Activated B cell treated with CpG ODN at 0.5 μM for 24 hours (primary cell): ENCODE data around the gene ANKH. TPM values are rescaled to one million over a fixed set of nuclear protein-coding genes. Genes with fewer than 3 reads are reported as not detected.

Source experiments
- ATAC-seq: fragments of 200-7000 bp; cut with Tn5 transposase; one replicate; pipeline ENCODE4 v1.10.0; 2021; ENCODE audit warnings: low read depth, mild to moderate bottlenecking, moderate library complexity
- CTCF ChIA-PET: fragments of 350-600 bp; sonication (Branson Sonifier 250); formaldehyde crosslinking; loops from one replicate; lab custom pipeline; 2021; ENCODE audit warnings: antibody characterized with exemption; lab: Charles Lee
- POLR2A ChIA-PET: fragments of 350-600 bp; sonication (Branson Sonifier 250); formaldehyde crosslinking; loops from one replicate; lab custom pipeline; 2021; ENCODE audit warnings: antibody characterized with exemption; lab: Charles Lee
- DNase-seq: peaks from one replicate; pipeline ENCODE4 v3.0.0; 2022
- H3K27ac Mint-ChIP-seq: one replicate; pipeline ENCODE4 v1.8.0; 2020; ENCODE audit warnings: mixed read lengths
- H3K27me3 Mint-ChIP-seq: one replicate; pipeline ENCODE4 v1.8.0; 2021; ENCODE audit warnings: mixed read lengths
- H3K36me3 Mint-ChIP-seq: one replicate; pipeline ENCODE4 v1.8.0; 2021; ENCODE audit warnings: low read depth, mixed read lengths
- H3K4me1 Mint-ChIP-seq: one replicate; pipeline ENCODE4 v1.8.0; 2021; ENCODE audit warnings: mixed read lengths
- H3K4me3 Mint-ChIP-seq: one replicate; pipeline ENCODE4 v1.8.0; 2020; ENCODE audit warnings: mild to moderate bottlenecking, mixed read lengths
- H3K9me3 Mint-ChIP-seq: one replicate; pipeline ENCODE4 v1.8.0; 2020; ENCODE audit warnings: mixed read lengths
- intact Hi-C: fragments of 100-400 bp; cut with micrococcal nuclease; formaldehyde crosslinking; loops from one replicate; pipeline ENCODE4 v1.15.1; 2024
- total RNA-seq: library from RNA; stranded (reverse); gene quantifications from 2 replicates; pipeline ENCODE4 v1.2.3, GENCODE V29; 2022
- TF ChIP-seq, protein P1 (sequence below): fragments of 200-600 bp; IDR thresholded peaks from one replicate; pipeline ENCODE4 v1.8.0; 2022; ENCODE audit warnings: antibody characterized with exemption, mild to moderate bottlenecking

Gene ANKH
- total RNA-seq, 1 donor from 2014 or later: 43.3 TPM

GRCh38 chr5:14679595-14679994, 192.0 kb downstream of the ANKH start:
- Mint-ChIP-seq H3K9me3 (no peaks in the 10 kb centered on the region), H3K27me3 (no peaks in the 10 kb centered on the region), H3K27ac (peak overlapping the region; percentile 74), H3K4me3 (no peak overlapping the region), H3K4me1 (peaks cover 57% of the 10 kb centered on the region), H3K36me3 (peaks cover 80% of the 10 kb centered on the region)
- intact Hi-C loops: no loop called here
- ChIA-PET POLR2A (interaction anchor here (0.8 kb wide), 1 partner anchor 10 kb away, joined by 3 read pairs; no protein-coding TSS in a partner anchor), CTCF (interaction anchor here (1.7 to 2.5 kb wide), 2 partner anchors 12 to 31 kb away, joined by 7 to 10 read pairs; no protein-coding TSS in a partner anchor)
- ATAC-seq: no peak
- TF ChIP-seq, protein P1, sequence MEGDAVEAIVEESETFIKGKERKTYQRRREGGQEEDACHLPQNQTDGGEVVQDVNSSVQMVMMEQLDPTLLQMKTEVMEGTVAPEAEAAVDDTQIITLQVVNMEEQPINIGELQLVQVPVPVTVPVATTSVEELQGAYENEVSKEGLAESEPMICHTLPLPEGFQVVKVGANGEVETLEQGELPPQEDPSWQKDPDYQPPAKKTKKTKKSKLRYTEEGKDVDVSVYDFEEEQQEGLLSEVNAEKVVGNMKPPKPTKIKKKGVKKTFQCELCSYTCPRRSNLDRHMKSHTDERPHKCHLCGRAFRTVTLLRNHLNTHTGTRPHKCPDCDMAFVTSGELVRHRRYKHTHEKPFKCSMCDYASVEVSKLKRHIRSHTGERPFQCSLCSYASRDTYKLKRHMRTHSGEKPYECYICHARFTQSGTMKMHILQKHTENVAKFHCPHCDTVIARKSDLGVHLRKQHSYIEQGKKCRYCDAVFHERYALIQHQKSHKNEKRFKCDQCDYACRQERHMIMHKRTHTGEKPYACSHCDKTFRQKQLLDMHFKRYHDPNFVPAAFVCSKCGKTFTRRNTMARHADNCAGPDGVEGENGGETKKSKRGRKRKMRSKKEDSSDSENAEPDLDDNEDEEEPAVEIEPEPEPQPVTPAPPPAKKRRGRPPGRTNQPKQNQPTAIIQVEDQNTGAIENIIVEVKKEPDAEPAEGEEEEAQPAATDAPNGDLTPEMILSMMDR: no peak
- no peak for DNase-seq

- Mint-ChIP-seq H3K4me3 (peak overlapping the region; percentile 42), H3K36me3 (peaks cover 81% of the 10 kb centered on the region), H3K4me1 (peaks cover 63% of the 10 kb centered on the region), H3K27ac (peak overlapping the region; percentile 74), H3K9me3 (no peaks in the 10 kb centered on the region), H3K27me3 (no peaks in the 10 kb centered on the region)
- ChIA-PET POLR2A (interaction anchor here (1.0 kb wide), 1 partner anchor 22 kb away, joined by 3 read pairs; no protein-coding TSS in a partner anchor), CTCF (interaction anchor here (1.7 to 2.5 kb wide), 2 partner anchors 11 to 30 kb away, joined by 7 to 10 read pairs; no protein-coding TSS in a partner anchor)
- TF ChIP-seq, protein P1: no peak
- intact Hi-C loops: no loop called here
- ATAC-seq (peak; percentile 47), DNase-seq (no peak)
These were observed 192.7 kb downstream of the ANKH start for GRCh38 chr5:14678773-14679334.

- DNase-seq: no peak
- Mint-ChIP-seq H3K36me3 (peaks cover 65% of the 10 kb centered on the region), H3K4me1 (peaks cover 86% of the 10 kb centered on the region), H3K27me3 (no peaks in the 10 kb centered on the region), H3K27ac (peak overlapping the region; percentile 86), H3K4me3 (peak overlapping the region; percentile 76), H3K9me3 (no peaks in the 10 kb centered on the region)
- ATAC-seq: peak; percentile 53
- intact Hi-C loops: loop anchor here (1.0 to 2.0 kb wide), 3 partner anchors 9 to 132 kb away; no protein-coding TSS in a partner anchor
- ChIA-PET CTCF (interaction anchor here (0.7 to 2.1 kb wide), 2 partner anchors 9 to 28 kb away, joined by 3 to 5 read pairs; no protein-coding TSS in a partner anchor), POLR2A (interaction anchor here (0.6 to 1.0 kb wide), 5 partner anchors 9 to 464 kb away, joined by 3 read pairs; partner anchors contain the start of gene OTULIN)
- TF ChIP-seq, protein P1: no peak
These were observed 195.3 kb downstream of the ANKH start for GRCh38 chr5:14676320-14676719.

DNA sequence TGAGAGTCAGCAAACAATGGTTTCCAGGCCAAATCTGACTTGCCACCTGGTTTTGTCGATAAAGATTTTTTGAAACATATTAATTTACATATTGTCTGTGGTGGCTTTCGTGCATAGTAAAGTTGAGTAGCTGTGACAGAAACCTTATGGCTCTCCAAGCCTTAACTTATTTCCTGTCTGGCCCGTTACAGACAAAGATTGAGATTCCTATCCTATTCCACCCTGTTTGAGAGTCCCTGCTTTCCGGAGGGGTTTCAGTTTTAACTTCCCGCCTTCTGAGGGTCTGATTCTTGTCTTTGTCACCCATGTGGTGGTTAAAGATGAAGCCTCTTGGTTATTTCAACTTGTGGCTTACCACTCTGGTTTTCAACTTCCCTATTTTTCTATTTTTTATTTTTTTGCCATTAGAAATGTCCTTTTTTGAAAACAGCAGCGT, 195.7 kb downstream of the ANKH start:
- POLR2A ChIA-PET: interaction anchor here (0.6 to 1.0 kb wide), 5 partner anchors 9 to 463 kb away, joined by 3 read pairs; partner anchors contain the start of gene OTULIN
- TF ChIP-seq, protein P1: no peak
- Mint-ChIP-seq H3K36me3 (peaks cover 62% of the 10 kb centered on the region), H3K27ac (peak overlapping the region; percentile 86), H3K4me1 (peaks cover 90% of the 10 kb centered on the region), H3K27me3 (no peaks in the 10 kb centered on the region), H3K4me3 (peak overlapping the region; percentile 76), H3K9me3 (no peaks in the 10 kb centered on the region)
- CTCF ChIA-PET: interaction anchor here (0.7 to 2.1 kb wide), 2 partner anchors 9 to 27 kb away, joined by 3 to 5 read pairs; no protein-coding TSS in a partner anchor
- ATAC-seq: peak; percentile 53
- DNase-seq: no peak
- intact Hi-C loops: loop anchor here (1.0 to 2.0 kb wide), 3 partner anchors 9 to 133 kb away; no protein-coding TSS in a partner anchor
